GM12875 (cell line): ENCODE measurements around the gene CTDSPL.

ENCODE experiments used
- H3K4me3 ChIP-seq: one replicate; pipeline ENCODE4 v1.5.1; 2011; ENCODE audit warnings: low read depth, low read length, control low read depth
- CTCF ChIP-seq: IDR thresholded peaks from 2 replicates; pipeline ENCODE4 v1.5.1; 2011; ENCODE audit warnings: low read depth, mild to moderate bottlenecking, control low read depth, inconsistent platforms, low read length, moderate library complexity, borderline replicate concordance; ENCODE audit not compliant: insufficient read depth

Gene CTDSPL

GRCh38 chr3:37996785-37997301 lies 135.2 kb downstream of the CTDSPL start:
- peak; percentile 91 for TF ChIP-seq CTCF
- H3K4me3 ChIP-seq, result no peak overlapping the region

DNA sequence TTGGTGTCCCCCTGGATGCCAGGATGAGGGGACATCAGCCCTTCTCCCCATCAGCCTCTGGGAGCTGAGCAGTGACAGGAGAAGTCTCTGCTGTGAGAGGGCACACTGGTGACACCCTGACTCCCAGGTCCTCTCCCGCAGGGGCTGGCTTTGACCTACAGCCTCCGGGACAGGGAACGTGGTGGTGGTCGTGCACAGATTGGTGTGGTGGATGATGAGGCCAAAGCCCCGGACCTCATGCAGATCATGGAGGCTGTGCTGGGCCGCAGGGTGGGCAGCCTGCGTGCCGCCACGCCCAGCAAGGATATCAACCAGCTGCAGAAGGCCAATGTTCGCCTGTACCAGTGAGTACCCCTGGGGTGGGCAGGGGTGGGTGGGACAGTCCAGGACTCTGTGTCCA lies 135.7 kb downstream of the CTDSPL start:
- no peak overlapping the region for H3K4me3 ChIP-seq
- TF ChIP-seq CTCF, result no peak

DNA sequence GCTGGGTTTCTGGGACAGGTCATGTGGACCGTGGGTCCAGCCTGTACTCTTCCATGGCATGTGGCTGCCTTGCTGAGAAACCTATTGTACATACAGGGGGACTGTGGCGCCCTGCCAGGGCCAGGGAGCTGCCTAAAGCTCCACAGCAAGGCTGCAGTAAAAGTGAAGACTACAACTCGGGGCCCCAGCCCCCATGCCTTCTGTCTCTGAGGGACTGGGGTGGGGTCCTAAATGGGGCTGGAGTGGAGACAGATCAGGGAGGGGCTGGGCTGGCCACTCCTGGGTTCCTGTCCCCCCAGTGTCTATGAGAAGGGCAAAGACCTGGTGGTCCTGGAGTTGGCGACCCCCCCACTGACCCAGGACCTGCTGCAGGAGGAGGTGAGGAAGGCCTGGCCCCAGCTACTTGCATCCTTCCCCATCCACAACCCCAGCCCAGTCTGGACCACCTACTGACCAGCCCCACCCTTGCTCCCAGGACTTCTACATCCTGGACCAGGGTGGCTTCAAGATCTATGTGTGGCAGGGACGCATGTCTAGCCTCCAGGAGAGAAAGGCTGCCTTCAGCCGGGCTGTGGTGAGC lies 136.2 kb downstream of the CTDSPL start:
- no peak overlapping the region for H3K4me3 ChIP-seq
- no peak for TF ChIP-seq CTCF

DNA sequence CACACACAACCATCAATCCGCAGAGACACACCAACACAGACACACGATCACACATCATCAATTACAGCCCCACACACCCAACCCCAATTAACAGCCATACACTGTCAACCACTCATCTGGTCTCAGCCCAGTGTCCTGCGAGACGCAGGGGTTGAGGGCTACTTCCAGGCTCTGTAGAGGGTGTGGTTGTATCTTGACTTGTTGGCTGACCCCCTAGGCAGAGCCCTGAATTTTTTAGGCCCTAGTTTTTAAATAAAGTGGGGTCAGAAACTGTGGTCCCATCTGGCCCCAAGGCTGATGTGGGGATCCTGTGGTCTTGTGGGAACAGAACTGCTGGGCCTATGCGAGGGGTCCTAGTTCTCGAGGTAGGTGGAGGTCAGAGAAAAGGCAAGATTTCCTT lies 138.2 kb downstream of the CTDSPL start:
- H3K4me3 ChIP-seq, result no peak overlapping the region
- TF ChIP-seq CTCF, result no peak

DNA sequence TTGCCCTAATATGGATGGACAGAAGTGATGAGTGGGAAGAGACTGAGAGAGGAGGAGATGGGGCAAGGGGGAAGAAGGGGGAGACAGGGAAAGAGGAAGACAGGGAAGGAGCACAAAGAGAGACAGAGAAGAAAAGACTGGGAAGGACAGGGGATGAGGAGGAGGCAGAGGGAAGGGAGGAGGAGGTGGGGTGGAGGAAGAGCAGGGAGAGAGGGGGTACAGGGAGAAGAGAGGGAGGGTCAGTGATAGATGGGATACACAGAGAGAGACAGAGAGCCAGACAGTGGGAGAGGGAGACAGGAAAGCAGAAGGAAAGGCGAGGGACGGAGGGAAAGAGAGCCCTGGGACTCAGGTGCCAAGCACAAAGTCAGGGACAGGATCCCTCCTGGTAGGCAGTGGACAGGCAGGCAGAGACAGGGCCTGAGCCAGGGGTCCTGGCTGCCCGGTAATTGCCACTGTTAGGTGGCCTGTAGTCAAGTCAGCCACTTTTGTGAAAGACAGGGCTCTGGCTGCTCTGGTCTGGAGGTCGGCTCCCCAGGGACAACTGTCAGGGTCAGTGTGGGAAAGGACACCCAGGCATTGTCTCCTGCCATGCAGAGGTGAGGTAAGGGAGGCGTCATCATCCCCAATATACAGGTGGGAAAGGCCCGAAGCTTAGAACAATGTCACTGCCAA lies 138.7 kb downstream of the CTDSPL start:
- TF ChIP-seq CTCF, result no peak
- H3K4me3 ChIP-seq, result no peak overlapping the region

DNA sequence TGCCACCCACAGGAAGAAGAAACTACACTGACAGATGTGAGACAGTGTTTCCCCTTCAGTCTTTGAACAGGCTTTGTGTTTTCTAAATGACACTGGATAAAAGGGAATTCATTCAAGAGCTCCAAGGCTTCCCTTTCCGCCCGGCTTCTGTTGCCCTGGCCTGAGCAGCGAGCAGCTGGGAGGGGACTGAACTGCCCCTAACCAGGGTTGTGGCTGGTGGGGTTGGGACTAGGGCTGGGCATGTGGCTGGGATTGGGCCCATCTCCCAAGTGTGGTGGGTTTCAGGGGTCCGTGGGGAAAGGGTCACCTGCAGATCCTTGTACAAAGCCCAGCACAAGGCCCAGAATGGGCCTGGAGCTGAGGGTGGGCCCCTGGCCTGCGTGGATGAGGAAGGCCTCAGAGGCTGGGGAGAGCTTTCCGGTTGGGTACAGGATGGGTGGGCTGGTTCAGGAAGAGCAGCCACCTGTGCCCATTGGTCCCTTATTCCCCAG lies 139.3 kb downstream of the CTDSPL start:
- TF ChIP-seq CTCF, result no peak
- no peak overlapping the region for H3K4me3 ChIP-seq
